ENCODE results near the gene JPH3.
"Not testable (repeated sequence)": the region's sequence is repeated elsewhere in the genome, so short reads cannot be mapped to it uniquely, and the experiment has no call there.

GRCh38 chr16:87718831-87719230 is 116.5 kb downstream of the JPH3 start:
- not testable (repeated sequence) for TF ChIP-seq POLR2AphosphoS5, POLR2A, EP300 (IDR thresholded peaks at IDR 0.05)

All from gastroesophageal sphincter (tissue), 2 donors.